GM12801 (cell line): ENCODE data around the gene MYMX.

ENCODE experiments used
- TF ChIP-seq, protein P1 (sequence below): IDR thresholded peaks from one replicate; pipeline ENCODE4 v1.5.1; 2011; ENCODE audit warnings: control low read depth; ENCODE audit not compliant: insufficient read length; ENCODE audit errors: extremely low read depth

MYMX gene

DNA sequence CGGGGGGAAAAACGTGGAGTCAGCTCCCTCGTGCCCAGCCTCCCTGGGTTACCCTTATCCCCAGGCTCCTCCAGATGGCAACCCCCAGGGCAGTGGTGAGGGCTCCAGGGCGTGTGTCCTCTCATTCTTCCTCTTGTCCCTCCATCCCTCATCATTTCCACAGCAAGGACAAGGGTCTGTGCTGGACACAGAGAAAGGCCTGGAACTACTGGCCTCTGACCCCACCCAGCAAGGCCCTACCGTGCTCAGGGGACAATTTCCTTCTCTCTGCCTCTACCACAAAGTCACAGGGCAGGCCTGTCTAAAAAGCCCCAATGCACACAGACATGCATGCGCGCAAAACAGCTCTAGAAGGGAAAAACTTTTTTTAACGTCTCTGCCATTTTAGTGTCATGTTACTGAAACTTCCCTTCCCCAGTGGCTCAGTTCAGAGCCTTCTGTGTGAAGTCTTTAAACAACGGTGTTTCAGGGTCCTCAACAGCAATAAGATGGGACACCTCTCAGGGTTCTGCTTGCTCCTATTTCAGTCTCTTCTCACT, 41.7 kb downstream of the MYMX start:
- TF ChIP-seq, protein P1, sequence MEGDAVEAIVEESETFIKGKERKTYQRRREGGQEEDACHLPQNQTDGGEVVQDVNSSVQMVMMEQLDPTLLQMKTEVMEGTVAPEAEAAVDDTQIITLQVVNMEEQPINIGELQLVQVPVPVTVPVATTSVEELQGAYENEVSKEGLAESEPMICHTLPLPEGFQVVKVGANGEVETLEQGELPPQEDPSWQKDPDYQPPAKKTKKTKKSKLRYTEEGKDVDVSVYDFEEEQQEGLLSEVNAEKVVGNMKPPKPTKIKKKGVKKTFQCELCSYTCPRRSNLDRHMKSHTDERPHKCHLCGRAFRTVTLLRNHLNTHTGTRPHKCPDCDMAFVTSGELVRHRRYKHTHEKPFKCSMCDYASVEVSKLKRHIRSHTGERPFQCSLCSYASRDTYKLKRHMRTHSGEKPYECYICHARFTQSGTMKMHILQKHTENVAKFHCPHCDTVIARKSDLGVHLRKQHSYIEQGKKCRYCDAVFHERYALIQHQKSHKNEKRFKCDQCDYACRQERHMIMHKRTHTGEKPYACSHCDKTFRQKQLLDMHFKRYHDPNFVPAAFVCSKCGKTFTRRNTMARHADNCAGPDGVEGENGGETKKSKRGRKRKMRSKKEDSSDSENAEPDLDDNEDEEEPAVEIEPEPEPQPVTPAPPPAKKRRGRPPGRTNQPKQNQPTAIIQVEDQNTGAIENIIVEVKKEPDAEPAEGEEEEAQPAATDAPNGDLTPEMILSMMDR = no peak

DNA sequence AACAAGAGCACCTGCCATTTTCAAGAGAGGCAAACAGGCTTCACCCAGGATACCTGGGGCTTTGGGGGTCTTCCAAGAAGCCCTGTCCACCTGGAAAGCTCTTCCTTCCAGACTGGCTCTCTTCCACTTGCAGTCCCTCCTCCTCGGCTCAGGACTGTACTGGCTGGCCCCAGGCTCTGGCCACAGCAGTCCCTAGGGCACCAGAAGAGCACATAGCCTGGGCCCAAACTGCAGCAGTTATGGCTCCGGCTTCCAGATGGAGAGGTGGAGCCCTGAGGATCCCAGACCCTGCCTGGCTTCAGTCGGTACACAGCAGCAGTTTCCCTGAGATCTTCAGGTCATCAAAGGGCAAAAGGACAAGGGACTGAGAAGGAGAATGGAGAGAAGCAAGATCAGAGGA, 42.2 kb downstream of the MYMX start:
- TF ChIP-seq, protein P1 = no peak

DNA sequence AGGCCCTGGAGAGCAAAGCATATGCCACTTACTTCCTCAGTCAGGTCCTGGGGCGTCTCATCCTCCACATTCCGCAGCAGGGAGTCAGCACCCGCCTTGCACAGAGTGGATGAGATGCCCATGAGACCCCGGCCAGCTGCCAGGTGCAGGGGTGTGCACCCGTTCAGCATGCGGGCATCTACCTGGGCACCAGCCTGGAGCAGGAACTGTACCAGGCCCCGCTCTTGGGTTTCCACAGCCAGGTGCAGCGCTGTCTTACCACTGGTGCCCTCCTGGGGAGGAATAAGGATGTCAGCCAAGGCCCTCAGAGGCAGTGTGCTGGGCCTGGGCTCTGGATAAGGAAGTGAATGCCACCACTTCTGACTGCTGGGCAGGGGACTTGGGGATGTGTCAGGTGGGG, 43.3 kb downstream of the MYMX start:
- TF ChIP-seq, protein P1 = no peak

DNA sequence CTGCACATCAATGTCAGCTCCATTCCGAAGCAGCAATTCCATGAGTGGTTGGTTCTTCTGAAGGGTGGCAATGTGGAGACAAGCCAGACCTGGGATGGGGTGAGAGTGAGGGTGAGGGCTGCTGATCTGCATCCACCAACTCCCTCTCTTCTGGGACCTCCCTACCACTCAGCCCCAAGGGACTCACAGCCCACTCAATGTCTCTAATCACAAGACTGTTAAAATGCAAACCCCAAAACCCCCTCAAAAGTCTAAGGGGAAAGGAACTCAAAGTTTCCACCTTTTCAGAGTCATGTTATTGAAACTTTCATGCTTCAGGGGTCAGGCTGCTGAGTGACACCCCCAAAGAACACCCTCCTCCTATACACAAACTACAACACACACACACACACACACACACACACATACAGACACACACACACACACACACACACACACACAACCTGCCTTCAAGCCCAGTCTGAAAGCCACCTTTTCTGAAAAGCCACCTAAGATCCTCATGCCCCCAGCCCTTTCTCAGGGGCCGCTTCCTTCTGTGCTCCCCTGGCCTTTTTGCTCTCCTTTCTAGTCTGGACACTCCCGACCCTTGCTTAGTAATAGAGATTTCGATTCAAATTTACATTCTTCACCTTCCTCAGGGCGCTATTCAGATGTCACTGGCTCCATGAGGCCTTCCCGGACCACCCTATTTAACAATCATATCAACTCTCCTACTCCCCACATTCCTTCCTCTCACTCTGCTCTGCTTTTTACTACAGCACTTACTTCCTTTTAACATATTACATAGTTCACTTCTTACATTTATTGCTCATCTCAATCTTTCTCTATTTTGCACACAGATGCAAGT, 43.9 kb downstream of the MYMX start:
- TF ChIP-seq, protein P1 = no peak

DNA sequence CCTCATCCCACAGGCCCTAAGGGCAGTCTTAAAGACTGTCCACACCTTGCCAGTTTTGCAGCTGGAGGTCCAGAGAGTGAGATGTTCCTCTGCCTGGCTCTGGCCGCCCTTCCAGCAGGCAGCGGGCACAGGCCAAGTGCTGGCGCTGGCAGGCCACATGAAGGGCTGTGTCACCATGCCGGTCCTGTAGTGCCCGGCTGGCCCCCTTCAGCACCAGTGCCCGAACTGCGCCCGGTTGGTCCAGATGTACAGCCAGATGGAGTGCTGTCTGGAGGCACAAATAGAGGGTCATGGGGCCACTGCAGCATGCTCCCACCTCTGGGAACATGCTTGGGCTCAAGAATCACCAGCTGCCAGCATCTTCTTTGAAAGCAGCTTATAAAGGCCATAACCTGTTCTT, 44.9 kb downstream of the MYMX start:
- TF ChIP-seq, protein P1 = no peak

DNA sequence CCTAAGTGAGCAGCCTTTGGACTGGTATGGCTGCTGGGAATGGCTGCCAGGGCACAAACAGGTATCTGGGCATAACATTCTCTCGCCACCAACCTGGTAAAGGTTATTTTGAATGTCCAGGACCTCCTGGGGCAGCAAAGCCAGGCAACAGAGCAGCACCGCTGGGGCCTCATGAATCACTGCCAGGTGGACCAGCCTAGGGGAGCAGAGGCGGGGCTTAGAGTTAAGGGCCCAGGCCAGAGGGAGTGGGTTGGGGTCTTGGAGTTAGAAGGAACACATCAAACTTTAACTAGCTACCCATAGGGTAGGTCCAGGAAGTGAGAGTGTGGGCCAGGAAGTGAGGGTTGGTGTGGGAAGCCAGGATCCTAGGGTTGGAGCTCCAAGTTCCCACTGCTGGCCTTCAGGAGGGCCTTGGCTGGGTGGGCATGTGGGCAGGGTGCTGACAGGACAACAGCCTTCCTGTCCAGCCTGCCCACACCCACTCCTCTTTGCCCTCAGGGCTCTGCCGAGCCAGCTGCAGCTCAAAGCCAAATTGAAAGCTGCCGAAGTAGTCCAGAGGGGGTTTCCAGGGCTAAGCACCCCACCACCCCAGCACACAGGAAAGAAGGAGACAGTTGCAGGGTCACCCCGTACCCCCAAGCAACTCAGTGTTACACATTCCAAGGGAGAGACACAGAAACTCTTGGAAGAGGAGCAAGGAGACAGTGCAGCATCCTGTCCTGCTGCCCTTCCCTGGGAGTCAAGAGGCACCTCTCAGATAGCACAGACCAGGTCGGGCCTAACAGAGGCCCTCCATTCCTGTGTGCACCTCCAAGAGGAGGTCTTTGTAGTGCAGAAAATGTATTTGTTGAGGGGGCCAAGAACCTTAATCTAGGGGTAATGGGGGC, 46.0 kb downstream of the MYMX start:
- TF ChIP-seq, protein P1 = no peak
